Left kidney (tissue), 8 donors: ENCODE measurements around the gene MRPL41. TPM values are rescaled to one million over a fixed set of nuclear protein-coding genes. Genes with fewer than 3 reads are reported as not detected.
"Not testable (repeated sequence)": the region's sequence is repeated elsewhere in the genome, so short reads cannot be mapped to it uniquely, and the experiment has no call there.

Experiments used
- DNase-seq: peaks from one replicate; pipeline ENCODE4 v3.0.0-alpha.2; 2013
- long read RNA-seq, 8 donors: transcript quantifications; one replicate each; lab custom pipeline, GENCODE V29; 2026
- polyA plus RNA-seq: library from polyadenylated mRNA; unstranded; fragments of 120-200 nt; gene quantifications from one replicate; pipeline ENCODE4 v1.2.1, GENCODE V29; 2013; ENCODE audit not compliant: insufficient read length

Gene MRPL41
- polyA plus RNA-seq, result 11.7 TPM
- long read RNA-seq, donor 1, transcript MRPL41-201 (2 exons, 1,262 nt), result major isoform, 91 of 101 reads
- long read RNA-seq, donor 1, partial matches to known transcripts, result 10 of 101 reads
- long read RNA-seq, donor 1, other reads (novel, unspliced or antisense), result 0 of 101 reads
- long read RNA-seq, donor 2, transcript MRPL41-201 (2 exons, 1,262 nt), result major isoform, 62 of 74 reads
- long read RNA-seq, donor 2, partial matches to known transcripts, result 5 of 74 reads
- long read RNA-seq, donor 2, other reads (novel, unspliced or antisense), result 7 of 74 reads
- long read RNA-seq, donor 3, transcript MRPL41-201 (2 exons, 1,262 nt), result major isoform, 45 of 45 reads
- long read RNA-seq, donor 3, partial matches to known transcripts, result 0 of 45 reads
- long read RNA-seq, donor 3, other reads (novel, unspliced or antisense), result 0 of 45 reads
- long read RNA-seq, donor 4, transcript MRPL41-201 (2 exons, 1,262 nt), result major isoform, 16 of 25 reads
- long read RNA-seq, donor 4, partial matches to known transcripts, result 9 of 25 reads
- long read RNA-seq, donor 4, other reads (novel, unspliced or antisense), result 0 of 25 reads
- long read RNA-seq, donor 5, transcript MRPL41-201 (2 exons, 1,262 nt), result major isoform, 139 of 139 reads
- long read RNA-seq, donor 5, partial matches to known transcripts, result 0 of 139 reads
- long read RNA-seq, donor 5, other reads (novel, unspliced or antisense), result 0 of 139 reads
- long read RNA-seq, donor 6, transcript MRPL41-201 (2 exons, 1,262 nt), result major isoform, 94 of 99 reads
- long read RNA-seq, donor 6, partial matches to known transcripts, result 0 of 99 reads
- long read RNA-seq, donor 6, other reads (novel, unspliced or antisense), result 5 of 99 reads
- long read RNA-seq, donor 7, transcript MRPL41-201 (2 exons, 1,262 nt), result major isoform, 76 of 104 reads
- long read RNA-seq, donor 7, partial matches to known transcripts, result 20 of 104 reads
- long read RNA-seq, donor 7, other reads (novel, unspliced or antisense), result 8 of 104 reads
- long read RNA-seq, donor 8, transcript MRPL41-201 (2 exons, 1,262 nt), result major isoform, 44 of 44 reads
- long read RNA-seq, donor 8, partial matches to known transcripts, result 0 of 44 reads
- long read RNA-seq, donor 8, other reads (novel, unspliced or antisense), result 0 of 44 reads

DNA sequence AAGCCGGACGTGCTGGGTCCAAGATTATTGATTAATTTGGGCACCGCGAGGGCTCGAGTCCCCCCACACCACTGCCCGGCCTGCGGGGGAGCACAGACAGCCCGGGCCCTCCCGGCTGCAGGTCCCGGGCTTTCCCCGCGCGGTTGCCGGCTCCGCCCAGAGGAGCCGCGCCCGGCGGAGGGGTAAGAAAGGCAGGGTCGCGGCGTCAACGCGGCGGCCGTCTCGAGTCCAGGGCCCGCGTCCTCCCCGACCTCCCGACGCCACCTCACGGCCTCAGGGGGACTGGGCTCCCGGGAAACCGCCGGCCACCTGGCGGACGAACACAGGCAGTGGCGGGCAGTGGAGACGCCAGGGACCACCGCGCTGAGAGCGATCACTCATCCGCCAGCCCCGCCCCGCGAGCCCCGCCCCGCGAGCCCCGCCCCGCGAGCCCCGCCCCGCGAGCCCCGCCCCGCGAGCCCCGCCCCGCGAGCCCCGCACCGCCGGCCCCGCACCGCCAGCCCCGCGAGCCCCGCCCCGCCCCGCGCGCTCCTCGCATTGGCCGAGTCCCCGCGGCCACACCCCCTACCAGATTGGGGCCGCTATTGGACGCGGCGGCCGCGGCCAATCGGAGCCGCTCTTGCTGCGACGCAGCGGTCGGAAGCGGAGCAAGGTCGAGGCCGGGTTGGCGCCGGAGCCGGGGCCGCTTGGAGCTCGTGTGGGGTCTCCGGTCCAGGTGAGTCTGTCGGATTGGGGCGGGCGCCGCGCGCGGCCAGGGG is at the start of gene MRPL41:
Gene MRPL41 (plus strand): TSS at position 616 of the 758 bp plus-strand sequence. CDS start 203 bp downstream, outside the sequence.
- peak; percentile 79 for DNase-seq

DNA sequence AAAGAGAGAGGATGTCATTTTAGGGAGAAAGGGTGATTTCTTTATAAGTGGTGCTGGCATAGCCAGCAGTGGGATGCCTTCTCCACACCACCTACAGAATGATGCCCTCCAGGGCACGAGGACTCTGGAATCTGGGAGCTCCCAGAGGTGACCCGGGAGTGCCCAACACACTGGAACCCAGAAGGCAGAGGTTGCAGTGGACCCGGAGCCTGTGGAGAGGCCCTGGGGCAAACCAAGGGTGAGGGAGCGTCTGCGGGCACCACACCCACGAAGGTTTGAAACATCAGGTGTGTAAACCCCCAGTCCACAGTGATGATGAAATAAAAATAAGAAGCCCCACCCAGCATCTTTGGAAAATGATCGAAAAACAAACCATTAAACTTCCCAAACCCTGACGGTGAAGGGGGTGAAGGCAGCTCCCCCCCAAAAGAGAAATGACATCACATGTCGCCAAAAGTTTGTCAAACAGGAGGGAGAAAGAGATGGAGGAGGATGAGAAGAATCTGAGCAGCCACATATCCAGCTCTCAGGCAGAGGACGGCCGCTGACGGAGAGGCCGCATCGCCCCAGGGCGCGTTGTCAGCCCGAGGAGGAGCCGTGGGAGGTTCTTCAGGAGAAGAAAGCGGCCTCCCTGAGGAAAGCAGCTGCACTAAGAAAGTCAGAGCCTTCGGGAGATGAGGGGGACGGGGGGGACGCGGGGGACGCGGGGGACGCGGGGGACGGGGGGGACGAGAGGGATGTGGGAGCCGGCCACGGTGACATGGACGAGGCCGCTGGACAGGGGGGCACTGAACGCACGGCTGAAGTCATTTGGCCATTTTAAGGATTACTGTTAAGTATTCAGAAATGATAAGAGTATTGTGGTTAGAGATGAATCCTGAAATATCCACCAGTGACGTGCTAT is 49.4 kb upstream of the MRPL41 start:
- no peak for DNase-seq

DNA sequence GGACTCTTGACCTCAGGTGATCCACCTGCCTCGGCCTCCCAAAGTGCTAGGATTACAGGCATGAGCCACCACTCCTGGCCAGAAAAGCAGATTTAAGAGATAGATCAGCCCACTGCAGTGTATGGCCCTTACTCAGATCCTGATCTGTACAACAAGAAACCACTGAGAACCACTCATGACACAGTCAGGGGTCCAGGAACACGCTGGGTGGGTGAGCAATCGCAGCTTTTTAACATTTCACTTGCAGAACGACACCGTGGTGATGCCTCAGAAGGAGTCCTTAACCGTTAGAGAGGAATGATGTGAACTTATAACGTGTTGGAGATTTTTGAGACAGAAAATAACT is 47.3 kb upstream of the MRPL41 start:
- DNase-seq, result no peak

DNA sequence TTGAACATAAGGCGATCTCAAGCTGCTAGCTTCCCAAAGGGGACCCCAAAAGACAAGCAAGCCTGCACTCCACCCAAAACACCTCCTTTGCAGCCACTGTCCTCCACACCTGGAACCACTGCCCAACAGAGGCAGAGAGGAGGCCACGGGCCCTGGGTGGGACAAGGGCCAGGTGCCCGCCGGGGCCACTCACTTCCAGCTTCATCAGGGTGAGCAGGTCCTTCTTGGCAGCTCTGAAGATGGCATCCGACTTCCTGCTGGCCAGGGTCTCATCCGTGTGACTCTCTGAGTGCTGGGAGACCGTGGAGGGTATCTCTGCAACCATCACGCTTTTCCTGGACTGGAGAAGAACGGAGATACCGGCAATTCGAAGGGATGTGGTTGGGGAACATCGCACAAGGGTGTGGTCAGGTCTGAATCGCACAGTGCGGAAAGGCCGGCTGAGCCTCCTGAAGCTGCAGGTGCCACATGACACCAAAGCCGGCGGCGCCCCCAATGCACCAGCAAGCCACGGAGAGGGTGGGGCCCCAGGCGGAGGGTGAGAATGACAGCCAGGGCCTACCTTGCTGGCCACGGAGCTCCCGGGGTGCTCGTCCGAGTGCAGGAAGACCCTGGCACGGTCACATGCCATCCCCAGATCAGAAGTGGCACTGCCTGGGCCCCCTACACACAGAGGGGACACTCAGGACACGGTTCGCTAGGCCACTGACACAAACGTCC is 46.1 kb upstream of the MRPL41 start:
- no peak for DNase-seq

DNA sequence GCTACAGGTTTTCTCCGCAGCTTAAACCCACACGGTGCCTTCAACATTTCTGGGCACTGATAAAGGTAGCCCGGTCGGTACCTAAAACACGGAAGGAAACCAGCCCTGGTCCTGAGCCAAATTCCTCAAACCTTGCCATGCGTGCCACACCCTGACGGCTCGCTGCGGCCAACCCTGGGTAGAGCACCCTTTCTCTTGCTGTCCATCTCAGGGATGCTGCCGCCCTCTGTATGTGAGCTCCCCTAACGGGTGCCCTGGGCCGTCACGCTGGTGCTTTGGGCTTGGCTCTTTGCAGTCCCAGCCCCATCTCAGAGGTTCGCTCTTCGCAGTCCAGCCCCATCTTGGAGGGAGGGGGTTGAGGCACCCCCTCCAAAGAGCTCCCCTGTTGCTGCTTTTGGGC is 45.4 kb upstream of the MRPL41 start:
- no peak for DNase-seq

DNA sequence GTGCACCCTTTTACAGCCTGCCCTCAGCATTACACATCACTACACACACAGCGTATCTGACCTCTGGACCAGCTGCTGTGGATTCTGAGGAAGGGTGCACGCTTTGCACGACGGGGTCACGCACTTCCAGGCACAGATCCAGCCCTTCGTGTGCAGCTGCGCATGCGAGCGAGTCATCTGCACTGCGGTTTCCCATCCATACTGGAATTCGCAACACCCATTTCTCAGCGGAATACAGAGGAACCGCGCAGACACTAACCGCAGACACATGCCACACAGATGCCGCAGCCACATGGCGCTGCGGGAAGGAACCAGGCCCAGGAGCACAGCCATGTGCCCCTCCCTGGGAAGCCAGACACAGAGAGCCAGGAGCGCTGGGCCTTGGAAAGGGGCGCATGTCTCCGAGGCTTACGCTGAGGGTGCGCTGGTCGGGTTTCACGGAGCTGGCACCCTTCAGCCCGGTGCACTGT is 44.9 kb upstream of the MRPL41 start:
- DNase-seq, result no peak

DNA sequence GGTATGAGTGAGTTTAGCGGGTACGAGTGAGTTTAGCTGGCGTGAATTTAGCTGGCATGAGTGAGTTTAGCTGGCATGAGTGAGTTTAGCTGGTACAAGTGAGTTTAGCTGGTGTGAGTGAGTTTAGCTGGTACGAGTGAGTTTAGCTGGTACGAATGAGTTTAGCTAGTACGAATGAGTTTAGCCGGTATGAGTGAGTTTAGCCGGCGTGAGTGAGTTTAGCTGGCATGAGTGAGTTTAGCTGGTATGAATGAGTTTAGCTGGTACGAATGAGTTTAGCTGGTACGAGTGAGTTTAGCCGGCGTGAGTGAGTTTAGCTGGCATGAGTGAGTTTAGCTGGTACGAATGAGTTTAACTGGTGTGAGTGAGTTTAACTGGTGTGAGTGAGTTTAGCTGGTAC is 42.5 kb upstream of the MRPL41 start:
- DNase-seq, result no peak

DNA sequence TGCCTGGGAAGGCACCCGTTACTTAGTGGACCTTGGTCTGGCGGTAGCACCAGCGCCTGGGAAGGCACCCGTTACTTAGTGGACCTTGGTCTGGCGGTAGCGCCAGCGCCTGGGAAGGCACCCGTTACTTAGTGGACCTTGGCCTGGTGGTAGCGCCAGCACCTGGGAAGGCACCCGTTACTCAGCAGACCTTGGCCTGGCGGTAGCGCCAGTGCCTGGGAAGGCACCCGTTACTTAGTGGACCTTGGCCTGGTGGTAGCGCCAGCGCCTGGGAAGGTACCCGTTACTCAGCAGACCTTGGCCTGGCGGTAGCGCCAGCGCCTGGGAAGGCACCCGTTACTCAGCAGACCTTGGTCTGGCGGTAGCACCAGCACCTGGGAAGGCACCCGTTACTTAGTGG is 40.6 kb upstream of the MRPL41 start:
- not testable (repeated sequence) for DNase-seq

DNA sequence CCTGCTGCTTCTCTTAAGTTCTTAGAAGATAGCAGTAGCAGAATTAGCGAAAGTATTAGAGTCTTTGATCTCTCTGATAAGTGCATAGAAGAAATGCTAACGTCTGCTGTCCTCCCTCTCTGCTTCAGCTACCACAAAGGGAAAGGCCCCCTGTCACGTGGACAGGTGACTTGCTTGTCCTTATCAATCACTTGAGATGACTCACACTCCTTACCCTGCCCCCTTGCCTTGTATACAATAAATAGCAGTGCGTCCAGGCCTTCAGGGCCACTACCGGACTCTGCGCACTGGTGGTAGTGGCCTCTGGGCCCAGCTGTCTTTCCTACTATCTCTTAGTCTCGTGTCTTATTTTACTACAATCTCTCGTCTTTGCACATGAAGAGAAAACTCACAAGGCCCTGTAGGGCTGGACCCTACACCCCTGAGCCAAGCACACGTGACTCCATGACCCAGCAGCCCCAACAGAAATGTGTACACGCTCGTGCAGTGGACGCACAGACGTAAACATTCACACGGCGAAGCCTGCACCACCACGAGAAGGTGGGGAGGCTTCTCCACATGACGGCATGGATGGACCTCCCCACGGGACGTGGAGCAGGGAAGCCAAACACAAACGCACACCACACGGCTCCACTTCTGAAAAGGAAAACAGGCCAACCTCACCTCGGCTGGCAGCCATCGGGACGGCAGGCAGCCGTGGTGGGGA is 39.8 kb upstream of the MRPL41 start:
- DNase-seq, result no peak

DNA sequence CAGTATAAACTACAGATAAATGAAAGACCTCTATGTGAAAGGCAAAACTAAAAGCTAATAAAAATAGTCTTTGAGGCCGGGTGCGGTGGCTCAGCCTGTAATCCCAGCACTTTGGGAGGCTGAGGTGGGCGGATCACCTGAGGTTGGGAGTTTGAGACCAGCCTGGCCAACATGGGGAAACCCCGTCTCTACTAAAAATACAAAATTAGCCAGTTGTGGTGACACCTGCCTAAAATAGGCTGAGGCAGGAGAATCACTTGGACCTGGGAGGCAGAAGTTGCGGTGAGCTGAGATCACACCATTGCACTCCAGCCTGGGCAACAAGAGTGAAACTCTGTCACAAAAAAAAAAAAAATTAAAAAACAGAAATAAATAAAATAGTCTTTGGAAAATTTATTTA is 38.5 kb upstream of the MRPL41 start:
- DNase-seq, result not testable (repeated sequence)

DNA sequence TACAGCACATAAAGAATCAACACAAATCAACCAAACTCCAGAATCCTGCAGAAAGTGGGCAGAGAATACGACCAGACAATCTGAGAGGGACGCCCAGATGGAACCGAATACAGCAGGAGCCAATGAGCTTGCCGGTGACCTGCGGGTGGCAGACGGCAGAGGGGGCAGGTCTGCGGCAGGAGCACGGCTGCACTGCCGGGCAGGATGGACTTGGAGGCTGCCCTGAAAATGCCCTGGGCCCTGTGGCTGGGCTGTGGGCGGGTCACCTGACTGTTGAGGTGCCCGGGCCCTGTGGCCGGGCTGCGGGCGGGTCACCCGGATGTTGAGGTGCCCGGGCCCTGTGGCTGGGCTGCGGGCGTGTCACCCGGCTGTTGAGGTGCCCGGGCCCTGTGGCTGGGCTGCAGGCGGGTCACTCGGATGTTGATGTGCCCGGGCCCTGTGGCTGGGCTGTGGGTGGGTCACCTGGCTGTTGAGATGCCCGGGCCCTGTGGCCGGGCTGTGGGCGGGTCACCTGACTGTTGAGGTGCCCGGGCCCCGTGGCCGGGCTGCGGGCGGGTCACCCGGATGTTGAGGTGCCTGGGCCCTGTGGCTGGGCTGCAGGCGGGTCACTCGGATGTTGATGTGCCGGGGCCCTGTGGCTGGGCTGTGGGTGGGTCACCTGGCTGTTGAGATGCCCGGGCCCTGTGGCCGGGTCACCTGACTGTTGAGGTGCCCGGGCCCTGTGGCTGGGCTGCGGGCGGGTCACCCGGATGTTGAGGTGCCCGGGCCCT is 37.7 kb upstream of the MRPL41 start:
- not testable (repeated sequence) for DNase-seq

DNA sequence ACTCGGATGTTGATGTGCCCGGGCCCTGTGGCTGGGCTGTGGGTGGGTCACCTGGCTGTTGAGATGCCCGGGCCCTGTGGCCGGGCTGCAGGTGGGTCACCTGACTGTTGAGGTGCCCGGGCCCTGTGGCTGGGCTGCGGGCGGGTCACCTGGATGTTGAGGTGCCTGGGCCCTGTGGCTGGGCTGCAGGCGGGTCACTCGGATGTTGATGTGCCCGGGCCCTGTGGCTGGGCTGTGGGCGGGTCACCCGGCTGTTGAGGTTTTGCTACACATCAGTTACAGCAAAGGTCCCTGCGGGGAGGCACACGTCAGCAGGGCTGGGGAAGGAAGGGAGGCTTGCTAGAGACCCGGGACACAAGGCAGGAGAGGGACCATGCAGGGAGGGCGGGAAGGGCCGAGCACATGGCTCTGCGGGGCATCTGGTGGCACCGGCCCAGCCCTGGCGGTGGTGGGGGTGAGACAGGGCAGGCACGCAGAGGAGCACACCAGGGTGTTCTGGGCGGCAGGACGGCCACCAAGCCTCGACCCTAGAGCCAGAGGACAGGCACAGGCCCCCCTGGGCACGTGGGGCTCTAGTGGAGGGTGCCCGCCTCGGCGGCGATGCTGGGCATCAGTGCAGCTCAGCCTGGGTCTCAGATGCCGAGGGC is 36.9 kb upstream of the MRPL41 start:
- no peak for DNase-seq

DNA sequence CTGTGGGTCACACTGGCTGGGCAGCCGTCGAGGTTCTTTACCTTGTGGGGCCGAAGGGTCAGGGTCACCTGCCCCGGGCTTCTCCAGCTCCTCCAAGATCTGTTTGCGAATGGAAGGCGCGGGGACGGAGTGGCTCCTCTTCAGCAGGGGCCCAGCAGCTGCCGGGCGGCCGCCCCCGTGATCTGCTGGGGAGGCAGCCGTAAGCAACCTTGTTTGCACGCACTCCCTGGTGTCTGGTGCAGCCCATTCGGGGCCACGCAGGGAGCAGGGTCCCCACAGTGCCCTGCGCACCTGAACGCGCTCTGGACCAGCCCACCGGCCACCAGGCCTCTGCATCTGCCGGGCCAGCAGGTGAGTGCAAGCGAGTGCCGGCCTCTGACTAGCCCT is 36.3 kb upstream of the MRPL41 start:
- no peak for DNase-seq

DNA sequence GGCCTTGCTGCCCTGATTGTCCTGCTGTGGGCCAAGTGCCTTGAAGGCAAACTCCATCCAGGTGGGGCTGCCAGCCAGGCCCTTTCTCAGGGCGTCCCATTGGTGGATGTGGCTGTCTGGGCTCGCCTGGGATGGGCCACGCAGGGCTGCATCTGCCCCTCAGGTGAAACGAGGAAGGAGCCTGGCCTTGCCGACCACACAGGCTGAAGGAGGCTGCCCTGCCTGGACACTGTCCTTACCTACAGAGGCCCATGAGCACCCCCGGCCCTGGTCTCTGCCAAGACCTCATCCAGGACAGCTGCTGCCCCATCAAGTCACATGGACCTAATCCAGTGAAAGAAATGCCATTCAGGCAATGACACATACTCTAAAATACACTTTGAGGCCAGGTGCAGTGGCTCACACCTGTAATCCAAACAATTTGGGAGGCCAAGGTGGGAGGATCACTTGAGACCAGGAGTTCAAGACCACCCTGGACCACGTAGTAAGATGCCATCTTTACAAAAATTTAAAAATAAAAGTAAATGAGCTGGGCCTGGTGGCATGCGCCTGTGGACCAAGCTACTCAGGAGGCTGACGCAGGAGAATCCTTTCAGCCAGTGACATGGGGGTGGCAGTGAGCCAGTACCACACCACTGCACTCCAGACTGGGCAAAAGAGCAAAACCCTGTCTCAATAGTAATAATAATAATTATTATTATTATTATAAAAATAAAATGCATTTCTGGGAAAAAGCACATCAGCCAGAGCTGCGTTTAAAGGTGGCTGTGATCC is 35.3 kb upstream of the MRPL41 start:
- no peak for DNase-seq

DNA sequence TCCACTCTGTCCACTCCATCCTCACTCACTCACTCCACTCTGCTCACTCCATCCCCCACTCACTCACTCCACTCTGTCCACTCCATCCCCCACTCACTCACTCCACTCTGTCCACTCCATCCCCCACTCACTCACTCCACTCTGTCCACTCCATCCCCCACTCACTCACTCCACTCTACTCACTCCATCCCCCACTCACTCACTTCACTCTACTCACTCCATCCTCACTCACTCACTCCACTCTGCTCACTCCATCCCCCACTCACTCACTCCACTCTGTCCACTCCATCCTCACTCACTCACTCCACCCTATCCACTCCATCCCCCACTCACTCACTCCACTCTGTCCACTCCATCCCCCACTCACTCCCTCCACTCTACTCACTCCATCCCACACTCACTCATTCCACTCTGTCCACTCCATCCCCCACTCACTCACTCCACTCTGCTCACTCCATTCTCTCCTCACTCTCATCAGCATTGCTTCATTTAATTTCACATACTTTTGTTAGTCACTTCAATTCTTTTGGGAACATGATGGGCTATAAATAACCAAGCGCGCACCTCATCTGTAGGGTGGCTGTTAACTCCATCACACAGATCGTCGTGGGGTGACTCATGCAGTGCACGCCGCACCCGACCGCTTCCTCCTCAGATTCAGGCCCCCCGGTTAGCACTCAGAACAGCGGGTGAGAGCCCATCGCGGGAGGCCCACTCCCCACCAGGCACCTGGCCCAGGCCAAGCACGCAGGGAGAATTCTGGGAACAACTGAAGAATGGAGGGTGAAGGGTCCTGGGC is 32.8 kb upstream of the MRPL41 start:
- DNase-seq, result not testable (repeated sequence)

DNA sequence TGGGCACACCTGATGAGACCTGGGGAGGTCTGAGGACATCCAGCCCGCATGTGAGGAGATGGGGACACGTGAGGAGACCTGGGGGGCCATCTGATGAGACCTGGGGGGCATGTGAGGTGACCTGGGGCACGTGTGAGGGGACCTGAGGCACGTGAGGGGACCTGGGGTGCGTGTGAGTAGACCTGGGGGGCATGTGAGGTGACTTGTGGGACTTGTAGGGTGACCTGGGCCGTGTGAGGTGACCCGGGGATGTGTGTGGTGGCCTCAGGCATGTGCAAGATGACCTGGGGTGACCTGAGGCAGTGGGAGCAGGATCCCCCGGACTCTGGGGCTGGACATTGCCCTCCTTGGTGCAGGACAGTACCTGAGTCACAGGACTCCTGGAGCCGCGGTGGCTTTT is 32.1 kb upstream of the MRPL41 start:
- no peak for DNase-seq
